ENCODE measurements around the gene LRRC15. TPM values are rescaled to one million over a fixed set of nuclear protein-coding genes. Genes with fewer than 3 reads are reported as not detected.

Gene LRRC15
- total and polyA plus RNA-seq, 2 donors (not counting 3 experiments of a cell fraction or from before 2014, with no cell fraction given): not detected

GRCh38 chr3:194328942-194329582 is 40.5 kb downstream of the LRRC15 start:
- Histone ChIP-seq H3K9ac (replicated peaks; ENCODE audit: extremely low read depth, insufficient read depth, low read length) (no peak overlapping the region), H3K27me3 (ENCODE audit: control insufficient read depth in 2 of 2, insufficient read depth in 2 of 2, low read length in 2 of 2) (peaks cover 0 to 12% of the 10 kb centered on the region in 2 experiments), H3K4me3 (replicated peaks in 1 of 3; ENCODE audit: insufficient read depth in 1 of 3, low read depth in 1 of 3, low read length in 3 of 3) (no peak overlapping the region), H3K9me1 (replicated peaks; ENCODE audit: control insufficient read depth, extremely low read depth, insufficient read depth, low read length) (no peaks in the 10 kb centered on the region), H3K9me3 (replicated peaks; ENCODE audit: control insufficient read depth, insufficient read depth, low read length) (no peaks in the 10 kb centered on the region), H3K4me1 (ENCODE audit: control insufficient read depth, extremely low read depth, insufficient read depth, low read length) (peaks cover 5% of the 10 kb centered on the region), H3K36me3 (ENCODE audit: control insufficient read depth in 2 of 2, extremely low read depth in 1 of 2, insufficient read depth in 2 of 2, low read length in 2 of 2) (no peaks in the 10 kb centered on the region), H3K79me2 (ENCODE audit: control insufficient read depth, insufficient read depth, low read length) (no peaks in the 10 kb centered on the region), H3K27ac (ENCODE audit: insufficient read depth, low read depth, low read length) (no peak overlapping the region), H4K20me1 (replicated peaks; ENCODE audit: control insufficient read depth, extremely low read depth, insufficient read depth, low read length) (no peaks in the 10 kb centered on the region), H2AFZ (ENCODE audit: low read depth, low read length) (no peak overlapping the region), H3K4me2 (ENCODE audit: insufficient read depth, low read length) (no peak overlapping the region)
- ChIA-PET CTCF (interaction anchor here (0.8 to 2.1 kb wide), 7 partner anchors 13 to 663 kb away, joined by 3 to 11 read pairs (median 4); no protein-coding TSS in a partner anchor), POLR2A (no interaction called here)
- TF ChIP-seq JUN (IDR thresholded peaks at IDR 0.05; ENCODE audit: borderline replicate concordance, insufficient read depth, insufficient read length, low read depth): no peak
- no peak for TF ChIP-seq POLR2AphosphoS5 (IDR thresholded peaks at IDR 0.05; ENCODE audit: insufficient read depth, low read depth, low read length)
- no peak for TF ChIP-seq POLR2A (IDR thresholded peaks at IDR 0.05; ENCODE audit: low read depth, low read length)
- TF ChIP-seq GATA2 (IDR thresholded peaks at IDR 0.05; ENCODE audit: insufficient read depth, insufficient read length, low read depth, low read length): no peak
- no peak for TF ChIP-seq CTCF (IDR thresholded peaks at IDR 0.05; ENCODE audit: extremely low read depth in 1 of 2, insufficient read depth in 1 of 2, low read depth in 1 of 2, low read length in 2 of 2)
- no peak for TF ChIP-seq MAX (IDR thresholded peaks at IDR 0.05; ENCODE audit: insufficient read depth, insufficient read length)
- TF ChIP-seq EZH2 (IDR thresholded peaks at IDR 0.05; ENCODE audit: borderline replicate concordance, low read depth, low read length, severe bottlenecking): no peak
- TF ChIP-seq FOS (IDR thresholded peaks at IDR 0.05; ENCODE audit: borderline replicate concordance, insufficient read depth, low read length): no peak
- TF ChIP-seq MYC (IDR thresholded peaks at IDR 0.05; ENCODE audit: low read depth, low read length): no peak
- DNase-seq (ENCODE audit: low read depth, low spot score): no peak
- no TSS peak for BruUV-seq (replicated peaks)
- FAIRE-seq: no peak
- intact Hi-C loops (cut with micrococcal nuclease): no loop called here
- dilution Hi-C loops (cut with MboI; ENCODE audit: extremely low pct_ligation_motif_present, low sequenced_read_pairs): no loop called here
